Aorta (tissue), 5 donors: ENCODE measurements around the gene BAIAP2. TPM values are rescaled to one million over a fixed set of nuclear protein-coding genes. Genes with fewer than 3 reads are reported as not detected.

Experiments
- ATAC-seq: fragments of 200-7000 bp; cut with Tn5 transposase; one replicate; pipeline ENCODE4 v1.9.1; 2022; ENCODE audit warnings: moderate library complexity; ENCODE audit not compliant: low FRiP score
- DNase-seq, 2 donors: peaks; one replicate each; pipeline ENCODE4 v3.0.0-alpha.2; 2020
- H3K27ac ChIP-seq, 2 donors: one replicate each; pipeline ENCODE4 v1.5.1; 2013; ENCODE audit warnings: low read length in 2 of 2, mild to moderate bottlenecking in 2 of 2, moderate library complexity in 2 of 2, control low read depth in 1 of 2, inconsistent platforms in 1 of 2, low read depth in 1 of 2
- H3K27me3 ChIP-seq, 2 donors: one replicate each; pipeline ENCODE4 v1.6.1; 2013; ENCODE audit warnings: control low read depth in 1 of 2, low read length in 1 of 2, mild to moderate bottlenecking in 1 of 2, moderate library complexity in 1 of 2; ENCODE audit not compliant: insufficient read depth in 2 of 2, control insufficient read depth in 1 of 2
- H3K36me3 ChIP-seq, 2 donors: one replicate each; pipeline ENCODE4 v1.6.1; 2013; ENCODE audit warnings: control low read depth in 1 of 2, low read length in 1 of 2, mild to moderate bottlenecking in 1 of 2; ENCODE audit not compliant: insufficient read depth in 2 of 2, control insufficient read depth in 1 of 2
- H3K4me1 ChIP-seq, 2 donors: one replicate each; pipeline ENCODE4 v1.6.1; 2013; ENCODE audit warnings: low read length in 2 of 2, control low read depth in 1 of 2, mild to moderate bottlenecking in 1 of 2, moderate library complexity in 1 of 2; ENCODE audit not compliant: insufficient read depth in 2 of 2, control insufficient read depth in 1 of 2
- H3K4me3 ChIP-seq, 2 donors: one replicate each; pipeline ENCODE4 v1.5.1; 2013; ENCODE audit warnings: low read length in 2 of 2, control low read depth in 1 of 2, mild to moderate bottlenecking in 1 of 2
- H3K9me3 ChIP-seq: one replicate; pipeline ENCODE4 v1.6.1; 2013; ENCODE audit warnings: mild to moderate bottlenecking, low read length; ENCODE audit not compliant: control insufficient read depth
- WGBS, 2 donors: extraction: QIAGEN DNeasy Blood & Tissue Kit; methylation state at CpG; one replicate each; pipeline ENCODE4 v1.1.7; 2013; 5-methylcytosine and 5-hydroxymethylcytosine counted together
- intact Hi-C, 2 donors: fragments of 100-400 bp; cut with DNase I; formaldehyde crosslinking; loops; one replicate each; pipeline versions ENCODE4 v1.14.2 to v1.15.0; 2022
- polyA plus RNA-seq, 2 donors: library from polyadenylated mRNA; stranded (reverse); fragments of 200-250 nt; gene quantifications; one replicate each; pipeline ENCODE4 v1.2.3, GENCODE V29; 2013
- total RNA-seq, 2 donors: library from RNA; stranded (reverse); fragmentation: NEBNext Ultra II Directional; extraction: Animal tissue kit (Norgen Biotek cat#: 25700); gene quantifications; one replicate each; pipeline ENCODE4 v1.2.1, GENCODE V29; 2021
- donor health status: healthy with polysubstance abuse.
- donor health status: Bipolar disorder and iron deficiency.
- donor health status: DM: no; HTN: no; CAD: no.
- donor health status: DM: no; HTN: no; CAD: no.
- donor health status: DM: yes; HTN: yes; CAD: no.

BAIAP2 gene
- total and polyA plus RNA-seq, 4 donors: 1.7 to 23.7 (median 14.3) TPM

- Histone ChIP-seq H3K9me3 (no peaks in the 10 kb centered on the region), H3K27me3 (no peaks in the 10 kb centered on the region), H3K4me1 (no peaks in the 10 kb centered on the region), H3K4me3 (no peak overlapping the region), H3K36me3 (no peaks in the 10 kb centered on the region), H3K27ac (no peak overlapping the region)
- ATAC-seq (peak; percentile 72), DNase-seq (peak in 1 of 2 donors; percentile 64)
- WGBS, 2 donors: 29 to 31% methylated on average over 29 of the region's 29 CpGs
- intact Hi-C loops: no loop called here
Observed at GRCh38 chr17:81018044-81018802, 16.7 kb upstream of the BAIAP2 start.

DNA sequence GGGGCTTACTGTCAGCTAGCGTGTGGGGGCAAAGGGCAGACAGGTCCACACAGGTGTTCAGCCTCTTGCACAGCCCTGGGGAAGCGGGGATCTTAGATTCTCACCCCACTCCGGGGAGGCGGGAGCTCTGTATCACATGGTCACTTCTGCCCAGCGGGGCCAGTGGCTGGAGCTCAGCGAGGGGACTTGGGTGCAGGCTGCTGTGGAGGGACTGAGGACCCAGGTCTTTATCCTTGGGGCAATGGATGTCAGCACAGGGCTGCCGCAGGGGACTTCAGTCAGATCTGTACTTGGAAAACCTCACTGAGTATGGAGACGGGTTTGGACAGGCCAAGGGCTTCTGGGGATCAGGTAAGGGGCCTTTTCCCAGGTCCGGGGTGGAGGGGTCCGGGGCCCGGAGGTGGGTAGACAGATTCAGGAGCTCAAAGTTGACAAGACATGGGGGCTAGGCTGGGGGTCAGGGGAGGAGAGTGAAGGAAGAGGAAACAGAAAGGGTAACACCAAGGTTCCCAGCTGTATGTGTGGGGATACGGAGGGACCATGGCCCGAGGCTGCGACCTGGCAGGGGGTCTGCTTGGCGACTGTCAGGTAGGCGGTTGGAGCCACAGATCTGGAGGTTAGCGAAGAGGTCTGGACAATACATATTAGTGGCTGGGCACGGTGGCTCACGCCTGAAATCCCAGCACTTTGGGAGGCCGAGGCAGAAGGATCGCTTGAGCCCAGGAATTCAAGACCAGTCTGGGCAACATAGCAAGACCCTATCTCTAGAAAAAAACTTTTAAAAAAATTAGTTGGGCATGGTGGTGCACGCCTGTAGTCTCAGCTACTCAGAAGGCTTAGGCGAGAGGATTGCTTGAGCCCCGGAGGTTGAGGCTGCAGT is 15.1 kb upstream of the BAIAP2 start:
- ATAC-seq: no peak
- 85 to 87% methylated on average over 24 of the region's 24 CpGs for WGBS, 2 donors
- no peaks in the 10 kb centered on the region for H3K9me3 ChIP-seq
- no peak overlapping the region for H3K4me3 ChIP-seq
- H3K4me1 ChIP-seq: no peaks in the 10 kb centered on the region
- DNase-seq: no peak
- H3K27ac ChIP-seq: no peak overlapping the region
- no peaks in the 10 kb centered on the region for H3K36me3 ChIP-seq
- intact Hi-C loops: no loop called here
- no peaks in the 10 kb centered on the region for H3K27me3 ChIP-seq

DNA sequence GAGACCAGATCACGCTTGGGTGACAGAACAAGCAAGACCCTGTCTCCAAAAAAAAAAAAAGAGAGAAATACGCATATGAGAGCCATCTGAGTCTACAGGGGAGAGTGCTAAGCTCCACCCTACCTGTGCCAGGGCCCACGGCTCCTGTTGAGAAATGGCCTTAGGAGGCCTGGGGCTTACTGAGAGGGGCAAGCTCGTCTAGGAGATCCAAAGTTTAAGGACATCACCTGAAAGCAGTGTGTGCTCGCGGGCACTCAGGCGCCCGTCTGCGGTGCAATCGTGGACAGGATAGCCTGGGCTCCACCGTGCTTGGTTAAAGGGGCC is 14.5 kb upstream of the BAIAP2 start:
- H3K36me3 ChIP-seq: no peaks in the 10 kb centered on the region
- H3K4me1 ChIP-seq: no peaks in the 10 kb centered on the region
- no peak overlapping the region for H3K27ac ChIP-seq
- H3K9me3 ChIP-seq: no peaks in the 10 kb centered on the region
- H3K4me3 ChIP-seq: no peak overlapping the region
- no peak for DNase-seq
- 92 to 95% methylated on average over 11 of the region's 11 CpGs for WGBS, 2 donors
- intact Hi-C loops: no loop called here
- no peaks in the 10 kb centered on the region for H3K27me3 ChIP-seq
- no peak for ATAC-seq

DNA sequence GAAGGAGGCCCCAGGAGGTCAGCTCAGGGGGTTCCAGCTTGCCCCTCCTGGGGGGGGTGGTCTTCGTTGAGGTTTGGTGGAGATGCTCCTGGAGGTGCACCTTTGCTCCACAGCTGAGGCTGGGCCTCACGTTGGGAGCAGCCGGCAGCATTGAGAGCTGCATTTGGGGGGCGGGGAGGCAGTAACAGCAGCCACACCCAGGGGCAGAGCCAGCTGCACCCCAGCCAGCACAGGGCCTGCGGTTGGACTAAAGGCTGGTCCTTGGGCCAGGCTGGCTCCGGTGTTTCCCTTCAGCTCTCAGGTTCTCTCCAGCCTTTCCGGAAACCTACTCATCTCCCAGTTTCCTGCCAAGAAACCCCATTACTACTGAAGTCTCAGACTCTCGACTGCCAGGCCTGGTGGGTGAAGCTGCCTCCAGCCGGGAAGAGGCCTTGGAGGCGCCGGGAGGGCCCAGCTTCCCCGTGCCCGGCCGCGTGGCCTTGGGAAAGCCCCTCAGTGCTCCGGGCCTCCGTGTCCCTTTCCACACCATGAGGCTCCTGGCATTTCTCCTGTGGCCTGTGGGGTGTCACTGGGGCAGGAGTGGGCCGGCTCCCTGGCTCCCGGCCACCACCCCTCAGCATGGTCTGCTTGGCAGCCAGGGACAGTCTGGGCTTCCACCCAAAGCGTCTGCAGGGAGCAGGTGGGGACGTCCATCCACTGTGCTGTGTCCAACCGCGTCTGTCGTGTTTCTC is 14.0 kb upstream of the BAIAP2 start:
- ATAC-seq (no peak), DNase-seq (peak; percentile 54 to 78)
- 11 to 13% methylated on average over 24 of the region's 24 CpGs for WGBS, 2 donors
- Histone ChIP-seq H3K4me3 (no peak overlapping the region), H3K9me3 (no peaks in the 10 kb centered on the region), H3K4me1 (no peaks in the 10 kb centered on the region), H3K36me3 (no peaks in the 10 kb centered on the region), H3K27me3 (no peaks in the 10 kb centered on the region), H3K27ac (no peak overlapping the region)
- intact Hi-C loops: no loop called here

DNA sequence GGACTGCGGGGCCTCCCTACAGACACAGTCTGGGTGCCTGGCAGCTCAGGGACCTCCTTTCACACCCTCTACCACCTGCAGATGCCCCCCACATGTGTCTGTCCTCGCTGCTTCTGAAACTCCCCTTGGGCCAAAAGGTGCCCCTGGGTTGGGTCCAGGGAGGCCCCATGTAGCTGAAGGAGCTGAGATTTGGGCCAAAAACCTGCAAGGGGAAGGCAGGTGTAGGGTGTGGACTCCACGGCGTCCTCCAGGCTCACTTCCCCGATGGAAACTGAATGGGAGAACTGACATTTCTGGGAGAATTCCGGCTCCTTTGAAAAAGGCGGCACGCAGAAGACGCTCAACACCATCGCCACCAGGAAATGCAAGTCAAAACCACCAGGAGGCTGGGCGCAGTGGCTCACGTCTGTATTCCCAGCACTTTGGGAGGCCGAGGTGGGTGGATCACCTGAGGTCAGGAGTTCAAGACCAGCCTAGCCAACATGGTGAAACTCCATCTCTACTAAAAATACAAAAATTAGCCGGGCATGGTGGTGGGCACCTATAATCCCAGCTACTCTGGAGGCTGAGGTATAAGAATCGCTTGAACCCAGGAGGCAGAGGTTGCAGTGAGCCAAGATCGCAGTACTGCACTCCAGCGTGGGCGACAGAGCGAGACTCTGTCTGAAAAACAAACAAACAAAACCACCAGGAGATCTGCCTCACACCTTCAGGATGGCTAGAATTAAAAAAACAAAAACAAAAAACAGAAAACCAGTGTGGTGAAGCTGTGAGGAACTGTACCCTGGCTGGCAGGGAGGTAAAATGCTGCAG is 13.2 kb upstream of the BAIAP2 start:
- Histone ChIP-seq H3K27ac (no peak overlapping the region), H3K4me1 (peaks cover 0 to under 1% of the 10 kb centered on the region in 2 donors), H3K4me3 (no peak overlapping the region), H3K27me3 (no peaks in the 10 kb centered on the region), H3K9me3 (no peaks in the 10 kb centered on the region), H3K36me3 (no peaks in the 10 kb centered on the region)
- ATAC-seq (no peak), DNase-seq (no peak)
- 79 to 86% methylated on average over 19 of the region's 19 CpGs for WGBS, 2 donors
- intact Hi-C loops: no loop called here

DNA sequence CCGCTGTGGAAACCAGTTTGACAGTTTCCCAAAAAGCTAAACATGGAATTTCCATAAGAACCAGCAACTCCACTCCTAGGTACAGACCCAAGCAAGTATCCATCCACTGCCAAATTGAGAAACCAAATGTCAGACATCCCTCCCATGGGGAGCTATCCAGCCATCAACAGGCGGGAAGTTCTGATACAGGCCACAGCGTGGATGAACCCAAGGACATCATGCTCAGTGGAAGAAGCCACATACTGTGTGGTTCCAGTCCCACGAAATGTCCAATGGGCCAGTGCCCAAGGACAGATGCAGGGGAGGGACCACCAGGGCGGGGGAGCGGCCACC is 12.6 kb upstream of the BAIAP2 start:
- intact Hi-C loops: no loop called here
- Histone ChIP-seq H3K27me3 (no peaks in the 10 kb centered on the region), H3K4me3 (no peak overlapping the region), H3K4me1 (peaks cover 0 to 2% of the 10 kb centered on the region in 2 donors), H3K27ac (no peak overlapping the region), H3K36me3 (no peaks in the 10 kb centered on the region), H3K9me3 (no peaks in the 10 kb centered on the region)
- WGBS, 2 donors: 92 to 95% methylated on average over 6 of the region's 6 CpGs
- no peak for DNase-seq
- ATAC-seq: no peak

GRCh38 chr17:81025065-81025740 is 9.7 kb upstream of the BAIAP2 start:
- intact Hi-C loops: loop anchor here in 1 of 2 donors (5.0 kb wide), 1 partner anchor 77 kb away; no protein-coding TSS in a partner anchor
- ATAC-seq: peak; percentile 12
- H3K27me3 ChIP-seq: no peaks in the 10 kb centered on the region
- H3K4me1 ChIP-seq: peaks cover 0 to 2% of the 10 kb centered on the region in 2 donors
- H3K9me3 ChIP-seq: no peaks in the 10 kb centered on the region
- H3K36me3 ChIP-seq: no peaks in the 10 kb centered on the region
- H3K27ac ChIP-seq: no peak overlapping the region
- peak in 1 of 2 donors; percentile 52 for DNase-seq
- 66% methylated on average over 16 of the region's 16 CpGs for WGBS, 2 donors
- no peak overlapping the region for H3K4me3 ChIP-seq

DNA sequence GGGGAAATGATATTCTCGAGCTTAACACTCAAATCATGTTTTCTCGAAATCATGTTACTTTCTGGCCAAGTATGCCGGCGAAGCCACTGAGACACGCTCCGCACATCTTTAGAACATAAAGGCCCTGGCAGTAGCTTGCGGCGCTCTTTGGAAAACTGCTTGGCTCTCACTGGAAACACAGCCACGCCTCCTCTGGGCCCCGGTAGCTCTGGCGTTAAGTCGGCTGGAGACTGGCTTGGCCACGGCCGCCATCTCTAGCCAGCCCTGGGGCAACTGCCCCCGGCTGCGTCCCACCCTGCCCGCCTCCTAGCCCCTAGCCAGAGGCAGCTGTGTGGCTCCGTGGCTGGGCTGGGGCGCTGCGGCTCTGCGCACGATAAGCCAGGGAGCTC is 9.2 kb upstream of the BAIAP2 start:
- intact Hi-C loops: loop anchor here in 1 of 2 donors (5.0 kb wide), 1 partner anchor 77 kb away; no protein-coding TSS in a partner anchor
- no peaks in the 10 kb centered on the region for H3K9me3 ChIP-seq
- no peak overlapping the region for H3K27ac ChIP-seq
- peak in 1 of 2 donors; percentile 47 for DNase-seq
- WGBS, 2 donors: 76 to 83% methylated on average over 22 of the region's 22 CpGs
- peak; percentile 24 for ATAC-seq
- no peak overlapping the region for H3K4me3 ChIP-seq
- no peaks in the 10 kb centered on the region for H3K27me3 ChIP-seq
- no peaks in the 10 kb centered on the region for H3K36me3 ChIP-seq
- H3K4me1 ChIP-seq: peaks cover 0 to 2% of the 10 kb centered on the region in 2 donors
